CD4-positive, alpha-beta T cell treated with Interleukin-6 at 100 ng/mL for 8 hours (primary cell): Measurements from ENCODE around the gene CADM1.

Source experiments
- DNase-seq: peaks from one replicate; pipeline ENCODE4 v3.0.0-alpha.2; 2020; ENCODE audit warnings: mixed read lengths, low spot score

The CADM1 gene

GRCh38 chr11:115145324-115145723 is 358.9 kb downstream of the CADM1 start:
- DNase-seq, result no peak

GRCh38 chr11:115144914-115145313 is 359.3 kb downstream of the CADM1 start:
- DNase-seq, result no peak

GRCh38 chr11:115144014-115144413 is 360.2 kb downstream of the CADM1 start:
- DNase-seq, result no peak

GRCh38 chr11:115141231-115142114 is 362.7 kb downstream of the CADM1 start:
- DNase-seq, result no peak

- DNase-seq, result no peak
These were observed 368.3 kb downstream of the CADM1 start for GRCh38 chr11:115135936-115136335.

- DNase-seq, result no peak
These were observed 369.3 kb downstream of the CADM1 start for GRCh38 chr11:115134926-115135325.

- DNase-seq, result no peak
These were observed 370.6 kb downstream of the CADM1 start for GRCh38 chr11:115133475-115134209.

- no peak for DNase-seq
These were observed 371.6 kb downstream of the CADM1 start for GRCh38 chr11:115132436-115133228.

GRCh38 chr11:115129473-115130289 is 374.5 kb downstream of the CADM1 start:
- no peak for DNase-seq

- no peak for DNase-seq
These were observed 376.0 kb downstream of the CADM1 start for GRCh38 chr11:115128226-115128625.

- no peak for DNase-seq
These were observed 376.4 kb downstream of the CADM1 start for GRCh38 chr11:115127790-115128189.

GRCh38 chr11:115126515-115127208 is 377.6 kb downstream of the CADM1 start:
- no peak for DNase-seq

GRCh38 chr11:115126092-115126491 is 378.1 kb downstream of the CADM1 start:
- DNase-seq, result no peak

- no peak for DNase-seq
These were observed 379.4 kb downstream of the CADM1 start for GRCh38 chr11:115124786-115125185.

- no peak for DNase-seq
These were observed 380.6 kb downstream of the CADM1 start for GRCh38 chr11:115123641-115124040.

GRCh38 chr11:115122274-115122673 is 381.9 kb downstream of the CADM1 start:
- DNase-seq, result no peak
